Subcutaneous abdominal adipose tissue (tissue), 5 donors: ENCODE data around the gene DNAJC5.
"Not testable (repeated sequence)": the region's sequence is repeated elsewhere in the genome, so short reads cannot be mapped to it uniquely, and the experiment has no call there.

Experiments
- H3K27ac ChIP-seq: one replicate; pipeline ENCODE4 v1.7.0; 2013; ENCODE audit warnings: low read depth, mild to moderate bottlenecking, inconsistent platforms, low read length, moderate library complexity
- H3K27me3 ChIP-seq, 5 donors: one replicate each; pipeline ENCODE4 v1.7.0; 2013; ENCODE audit warnings: low read length in 5 of 5, inconsistent platforms in 1 of 5; ENCODE audit not compliant: control insufficient read depth in 5 of 5, insufficient read depth in 4 of 5
- H3K36me3 ChIP-seq, 5 donors: one replicate each; pipeline ENCODE4 v1.7.0; 2013; ENCODE audit warnings: low read length in 5 of 5; ENCODE audit not compliant: control insufficient read depth in 5 of 5, insufficient read depth in 5 of 5
- H3K4me1 ChIP-seq, 5 donors: one replicate each; pipeline ENCODE4 v1.7.0; 2013; ENCODE audit warnings: low read length in 5 of 5, mild to moderate bottlenecking in 3 of 5, moderate library complexity in 1 of 5; ENCODE audit not compliant: control insufficient read depth in 5 of 5, insufficient read depth in 5 of 5
- H3K4me3 ChIP-seq, 5 donors: one replicate each; pipeline ENCODE4 v1.7.0; 2013; ENCODE audit warnings: low read length in 5 of 5, low read depth in 1 of 5
- H3K9ac ChIP-seq, 5 donors: one replicate each; pipeline ENCODE4 v1.7.0; 2013; ENCODE audit warnings: low read length in 5 of 5, mild to moderate bottlenecking in 4 of 5, moderate library complexity in 3 of 5
- H3K9me3 ChIP-seq, 5 donors: one replicate each; pipeline ENCODE4 v1.7.0; 2013; ENCODE audit warnings: low read length in 5 of 5; ENCODE audit not compliant: control insufficient read depth in 5 of 5
- donor health status: healthy.
- donor health status: healthy.
- donor health status: healthy.
- donor health status: healthy.
- donor health status: healthy.

Gene DNAJC5

DNA sequence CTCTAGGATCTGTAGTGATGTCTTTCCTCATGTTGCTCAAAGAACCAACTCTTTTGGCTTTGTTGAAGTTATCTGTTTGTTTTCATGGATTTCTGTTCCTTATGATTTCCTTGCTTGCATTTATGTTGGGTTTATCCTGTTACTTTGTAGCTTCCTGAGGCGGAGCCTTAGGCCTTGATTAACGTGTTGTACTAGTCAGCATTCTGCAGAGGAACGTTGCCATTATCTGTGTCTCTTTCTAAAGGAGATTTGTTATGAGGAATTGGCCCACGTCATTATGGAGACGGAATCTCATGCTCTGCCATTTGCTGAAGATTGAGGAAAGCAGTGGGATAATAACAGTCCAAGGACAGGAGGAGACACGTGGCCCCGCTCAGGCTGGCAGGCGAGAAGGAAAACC is 31.4 kb downstream of the DNAJC5 start:
- Histone ChIP-seq H3K9ac (no peak overlapping the region), H3K4me1 (peaks cover 0 to 3% (median 0%) of the 10 kb centered on the region in 5 donors), H3K27ac (no peak overlapping the region), H3K36me3 (peaks cover 2 to 53% (median 39%) of the 10 kb centered on the region in 5 donors), H3K4me3 (no peak overlapping the region), H3K9me3 (no peaks in the 10 kb centered on the region), H3K27me3 (no peaks in the 10 kb centered on the region)

- Histone ChIP-seq H3K9me3 (no peaks in the 10 kb centered on the region), H3K27ac (no peak overlapping the region), H3K27me3 (no peaks in the 10 kb centered on the region), H3K4me1 (no peaks in the 10 kb centered on the region), H3K4me3 (no peak overlapping the region), H3K9ac (no peak overlapping the region), H3K36me3 (peaks cover 2 to 79% (median 58%) of the 10 kb centered on the region in 5 donors)
These were observed 34.1 kb downstream of the DNAJC5 start for GRCh38 chr20:63929071-63929470.

- not testable (repeated sequence) for H3K9me3 ChIP-seq, H3K4me3 ChIP-seq, H3K4me1 ChIP-seq, H3K9ac ChIP-seq, H3K27me3 ChIP-seq, H3K27ac ChIP-seq
- peaks cover 2 to 82% (median 58%) of the 10 kb centered on the region in 5 donors for H3K36me3 ChIP-seq
These were observed 34.6 kb downstream of the DNAJC5 start for GRCh38 chr20:63929473-63929883.

GRCh38 chr20:63930971-63931553 is 36.1 kb downstream of the DNAJC5 start:
- no peak overlapping the region for H3K9ac ChIP-seq
- no peak overlapping the region for H3K4me3 ChIP-seq
- H3K27ac ChIP-seq = no peak overlapping the region
- peaks cover 2 to 93% (median 73%) of the 10 kb centered on the region in 5 donors for H3K36me3 ChIP-seq
- H3K4me1 ChIP-seq = no peaks in the 10 kb centered on the region
- H3K27me3 ChIP-seq = no peaks in the 10 kb centered on the region
- H3K9me3 ChIP-seq = no peaks in the 10 kb centered on the region

DNA sequence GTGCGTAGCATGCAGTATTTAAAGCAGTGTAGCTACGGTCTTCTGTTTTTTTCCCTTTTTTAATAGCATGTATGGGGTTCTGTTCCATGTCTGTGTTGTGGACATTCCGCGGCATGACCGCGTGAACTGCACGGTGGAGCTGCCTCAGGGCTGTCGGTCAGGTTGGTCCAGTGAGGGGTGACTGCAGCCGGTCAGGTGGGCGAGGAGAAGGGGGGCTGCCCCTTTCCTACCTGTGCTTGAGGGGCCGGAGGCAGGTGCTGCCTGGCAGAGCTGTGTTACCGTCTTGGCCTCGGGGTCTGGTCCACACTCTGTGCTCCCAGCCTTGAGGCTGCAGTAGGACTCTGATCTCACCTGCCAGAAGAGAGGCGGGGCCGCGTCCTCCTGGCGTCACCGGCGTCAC is 36.8 kb downstream of the DNAJC5 start:
- Histone ChIP-seq H3K9ac (no peak overlapping the region), H3K27ac (no peak overlapping the region), H3K9me3 (no peaks in the 10 kb centered on the region), H3K36me3 (peaks cover 2 to 93% (median 71%) of the 10 kb centered on the region in 5 donors), H3K4me3 (no peak overlapping the region), H3K27me3 (no peaks in the 10 kb centered on the region), H3K4me1 (no peaks in the 10 kb centered on the region)

GRCh38 chr20:63932606-63933160 is 37.8 kb downstream of the DNAJC5 start:
- no peak overlapping the region for H3K4me3 ChIP-seq
- no peak overlapping the region for H3K27ac ChIP-seq
- no peaks in the 10 kb centered on the region for H3K27me3 ChIP-seq
- H3K9ac ChIP-seq = no peak overlapping the region
- H3K36me3 ChIP-seq = peaks cover 0 to 90% (median 69%) of the 10 kb centered on the region in 5 donors
- no peaks in the 10 kb centered on the region for H3K9me3 ChIP-seq
- no peaks in the 10 kb centered on the region for H3K4me1 ChIP-seq

- Histone ChIP-seq H3K36me3 (peaks cover 0 to 85% (median 62%) of the 10 kb centered on the region in 5 donors), H3K27me3 (no peaks in the 10 kb centered on the region)
These were observed 38.7 kb downstream of the DNAJC5 start for GRCh38 chr20:63933646-63934045.

DNA sequence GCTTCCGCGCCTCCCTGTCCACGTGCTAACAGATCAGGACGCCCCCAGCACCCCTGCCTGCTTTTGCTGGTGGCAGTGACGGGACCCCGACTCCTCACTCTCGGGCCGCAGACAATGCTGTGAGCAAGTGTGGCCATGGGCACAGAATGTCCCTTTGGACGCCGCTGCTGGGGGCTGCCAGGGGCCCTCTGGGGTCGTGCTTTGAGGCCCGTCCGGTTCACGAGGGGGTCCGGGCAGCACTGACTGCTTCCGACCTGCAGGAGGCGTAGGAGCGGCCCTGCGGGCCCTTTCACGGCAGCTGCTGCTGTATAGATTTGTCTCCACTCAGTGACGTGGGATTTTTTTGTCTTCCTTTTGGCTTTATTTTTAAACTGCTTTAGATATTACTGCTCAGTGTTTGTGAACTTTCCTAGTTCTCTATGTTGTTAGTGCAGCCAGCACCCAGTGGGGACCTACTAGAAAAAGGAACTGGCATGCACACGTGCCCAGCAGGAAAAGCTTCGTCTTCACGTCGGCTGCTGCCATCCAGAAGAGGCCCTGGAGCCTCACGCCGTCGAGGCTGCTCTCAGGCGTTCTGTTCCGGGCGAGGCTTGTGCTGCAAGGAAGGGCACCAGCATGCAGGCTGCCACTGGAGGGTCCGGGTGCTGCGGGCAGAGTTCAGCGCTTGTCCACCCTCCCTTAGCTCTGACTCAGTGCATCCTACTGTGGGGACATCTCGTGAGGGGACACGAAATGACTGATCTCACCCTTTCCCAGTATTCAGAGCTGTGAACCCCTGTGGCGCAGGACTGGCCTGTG is 39.5 kb downstream of the DNAJC5 start:
- H3K36me3 ChIP-seq = peaks cover 0 to 85% (median 57%) of the 10 kb centered on the region in 5 donors
- no peak overlapping the region for H3K4me3 ChIP-seq
- H3K9ac ChIP-seq = no peak overlapping the region
- H3K9me3 ChIP-seq = no peaks in the 10 kb centered on the region
- no peaks in the 10 kb centered on the region for H3K27me3 ChIP-seq
- no peaks in the 10 kb centered on the region for H3K4me1 ChIP-seq
- no peak overlapping the region for H3K27ac ChIP-seq

More at GRCh38 chr20:63933646-63934045, 38.7 kb downstream of the DNAJC5 start:
- Histone ChIP-seq H3K9ac (no peak overlapping the region), H3K4me1 (no peaks in the 10 kb centered on the region), H3K4me3 (no peak overlapping the region), H3K9me3 (no peaks in the 10 kb centered on the region), H3K27ac (no peak overlapping the region)

- Histone ChIP-seq H3K36me3 (peaks cover 0 to 83% (median 54%) of the 10 kb centered on the region in 5 donors), H3K27me3 (no peaks in the 10 kb centered on the region)
These were observed 40.5 kb downstream of the DNAJC5 start for GRCh38 chr20:63935447-63935846.

GRCh38 chr20:63937596-63937995 is 42.7 kb downstream of the DNAJC5 start:
- H3K4me1 ChIP-seq = peaks cover 0 to 9% (median 4%) of the 10 kb centered on the region in 5 donors
- H3K4me3 ChIP-seq = no peak overlapping the region
- no peaks in the 10 kb centered on the region for H3K9me3 ChIP-seq
- H3K36me3 ChIP-seq = peaks cover 0 to 77% (median 44%) of the 10 kb centered on the region in 5 donors
- H3K9ac ChIP-seq = no peak overlapping the region
- no peaks in the 10 kb centered on the region for H3K27me3 ChIP-seq
- no peak overlapping the region for H3K27ac ChIP-seq

More at GRCh38 chr20:63935447-63935846, 40.5 kb downstream of the DNAJC5 start:
- Histone ChIP-seq H3K4me1 (no peaks in the 10 kb centered on the region), H3K9ac (no peak overlapping the region), H3K4me3 (no peak overlapping the region), H3K9me3 (no peaks in the 10 kb centered on the region), H3K27ac (no peak overlapping the region)
